Neural progenitor cell (in vitro differentiated cells): ENCODE measurements around the gene CYB5R3. TPM values are rescaled to one million over a fixed set of nuclear protein-coding genes. Genes with fewer than 3 reads are reported as not detected.

Experiments
- DNase-seq: peaks from one replicate; pipeline ENCODE4 v3.0.0-alpha.2; 2016; ENCODE audit warnings: low spot score
- H2AFZ ChIP-seq: fragments of 200-600 bp; sonication (generic); replicated peaks from 2 replicates; pipeline ENCODE4 v1.6.1; 2016; ENCODE audit warnings: antibody characterized with exemption
- H3F3A ChIP-seq: fragments of 200-600 bp; sonication (generic); 2 replicates; pipeline ENCODE4 v1.6.1; 2016; ENCODE audit warnings: antibody characterized with exemption, low read depth
- H3K27ac ChIP-seq: fragments of 200-600 bp; sonication (generic); 2 replicates; pipeline ENCODE4 v1.5.1; 2016; ENCODE audit warnings: mild to moderate bottlenecking
- H3K27me3 ChIP-seq: fragments of 200-600 bp; sonication (generic); 2 replicates; pipeline ENCODE4 v1.6.1; 2016; ENCODE audit warnings: mild to moderate bottlenecking, moderate library complexity
- H3K36me3 ChIP-seq: fragments of 200-600 bp; sonication (generic); 2 replicates; pipeline ENCODE4 v1.5.1; 2016
- H3K4me1 ChIP-seq: fragments of 200-600 bp; sonication (generic); 2 replicates; pipeline ENCODE4 v1.6.1; 2016; ENCODE audit warnings: mixed run types
- H3K4me2 ChIP-seq: fragments of 200-600 bp; sonication (generic); 2 replicates; pipeline ENCODE4 v1.6.1; 2016
- H3K4me3 ChIP-seq: fragments of 200-600 bp; sonication (generic); 2 replicates; pipeline ENCODE4 v1.5.1; 2016
- H3K79me2 ChIP-seq: fragments of 200-600 bp; sonication (generic); 2 replicates; pipeline ENCODE4 v1.6.1; 2016; ENCODE audit warnings: low read depth
- H3K9ac ChIP-seq: fragments of 200-600 bp; sonication (generic); 2 replicates; pipeline ENCODE4 v1.6.1; 2016
- H3K9me3 ChIP-seq: fragments of 200-600 bp; sonication (generic); 2 replicates; pipeline ENCODE4 v1.5.1; 2016; ENCODE audit warnings: low read depth
- H4K20me1 ChIP-seq: fragments of 200-600 bp; sonication (generic); 2 replicates; pipeline ENCODE4 v1.6.1; 2016; ENCODE audit warnings: low read depth
- H3K27ac Mint-ChIP-seq: 3 replicates; pipeline ENCODE4 v1.8.0; 2021; ENCODE audit warnings: mixed read lengths
- H3K27me3 Mint-ChIP-seq: 2 replicates; pipeline ENCODE4 v1.8.0; 2022; ENCODE audit warnings: low read depth, mild to moderate bottlenecking, inconsistent platforms, moderate library complexity, mixed read lengths; ENCODE audit not compliant: insufficient read depth
- H3K36me3 Mint-ChIP-seq: 3 replicates; pipeline ENCODE4 v1.8.0; 2021; ENCODE audit warnings: mixed read lengths
- H3K4me1 Mint-ChIP-seq: 3 replicates; pipeline ENCODE4 v1.8.0; 2021; ENCODE audit warnings: mixed read lengths
- H3K4me3 Mint-ChIP-seq: 3 replicates; pipeline ENCODE4 v1.8.0; 2021; ENCODE audit warnings: mild to moderate bottlenecking, moderate library complexity, mixed read lengths
- H3K9me3 Mint-ChIP-seq: 3 replicates; pipeline ENCODE4 v1.8.0; 2020; ENCODE audit warnings: mixed read lengths
- EZH2 ChIP-seq: fragments of 200-600 bp; sonication (generic); IDR thresholded peaks from 2 replicates; pipeline ENCODE4 v1.6.1; 2017; ENCODE audit warnings: antibody characterized with exemption, mild to moderate bottlenecking, moderate library complexity
- EZH2phosphoT487 ChIP-seq: fragments of 200-600 bp; sonication (generic); IDR thresholded peaks from 2 replicates; pipeline ENCODE4 v1.6.1; 2017; ENCODE audit warnings: antibody characterized with exemption
- total RNA-seq: library from RNA; depleted of rRNA; stranded (reverse); fragments of >200 nt; gene quantifications from 2 replicates; pipeline ENCODE4 v1.2.3, GENCODE V29; 2015; ENCODE audit warnings: low replicate concordance
- TF ChIP-seq, protein P1 (sequence below): fragments of 200-600 bp; sonication (generic); IDR thresholded peaks from 2 replicates; pipeline ENCODE4 v1.5.1; 2017; ENCODE audit warnings: antibody characterized with exemption, mild to moderate bottlenecking

CYB5R3 gene
- total RNA-seq, 1 donor from 2014 or later: 21.6 TPM

DNA sequence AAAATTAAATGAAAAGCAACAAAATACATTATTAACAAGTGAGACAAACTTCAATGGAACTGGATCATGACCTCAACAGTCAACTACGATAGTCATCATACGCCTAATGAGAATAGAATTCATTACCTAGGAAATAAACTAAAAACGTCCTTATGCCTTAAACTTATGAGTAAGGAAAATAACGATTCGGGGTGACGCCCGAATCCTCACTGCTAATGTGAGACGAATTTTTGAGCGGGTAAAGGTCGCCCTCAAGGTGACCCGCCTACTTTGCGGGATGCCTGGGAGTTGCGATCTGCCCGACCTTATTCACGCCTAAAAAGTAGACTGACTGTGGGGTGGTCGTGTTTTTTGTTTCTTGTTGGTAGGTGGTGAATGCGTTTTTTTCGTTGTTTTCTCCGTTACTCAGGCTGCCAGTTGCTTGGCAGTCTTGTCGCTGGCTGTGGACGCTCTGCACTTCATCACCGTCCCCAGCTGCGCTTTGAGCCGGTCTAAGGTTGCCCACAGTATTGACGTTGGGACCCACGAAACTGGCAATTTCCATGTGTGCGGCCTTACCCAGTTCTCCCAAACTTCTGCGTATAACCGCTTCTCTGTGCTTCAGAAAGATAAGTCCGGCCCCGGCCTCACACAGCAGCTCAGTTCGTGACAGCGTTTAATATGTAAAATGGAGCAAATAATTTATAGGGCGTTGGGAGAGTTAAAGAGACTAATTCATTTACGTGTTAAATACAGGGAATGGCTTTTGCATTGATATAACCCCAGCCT is 33.9 kb downstream of the CYB5R3 start:
- TF ChIP-seq, protein P1, sequence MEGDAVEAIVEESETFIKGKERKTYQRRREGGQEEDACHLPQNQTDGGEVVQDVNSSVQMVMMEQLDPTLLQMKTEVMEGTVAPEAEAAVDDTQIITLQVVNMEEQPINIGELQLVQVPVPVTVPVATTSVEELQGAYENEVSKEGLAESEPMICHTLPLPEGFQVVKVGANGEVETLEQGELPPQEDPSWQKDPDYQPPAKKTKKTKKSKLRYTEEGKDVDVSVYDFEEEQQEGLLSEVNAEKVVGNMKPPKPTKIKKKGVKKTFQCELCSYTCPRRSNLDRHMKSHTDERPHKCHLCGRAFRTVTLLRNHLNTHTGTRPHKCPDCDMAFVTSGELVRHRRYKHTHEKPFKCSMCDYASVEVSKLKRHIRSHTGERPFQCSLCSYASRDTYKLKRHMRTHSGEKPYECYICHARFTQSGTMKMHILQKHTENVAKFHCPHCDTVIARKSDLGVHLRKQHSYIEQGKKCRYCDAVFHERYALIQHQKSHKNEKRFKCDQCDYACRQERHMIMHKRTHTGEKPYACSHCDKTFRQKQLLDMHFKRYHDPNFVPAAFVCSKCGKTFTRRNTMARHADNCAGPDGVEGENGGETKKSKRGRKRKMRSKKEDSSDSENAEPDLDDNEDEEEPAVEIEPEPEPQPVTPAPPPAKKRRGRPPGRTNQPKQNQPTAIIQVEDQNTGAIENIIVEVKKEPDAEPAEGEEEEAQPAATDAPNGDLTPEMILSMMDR: no peak
- TF ChIP-seq EZH2phosphoT487 (no peak), EZH2 (no peak)
- Histone ChIP-seq H3K79me2 (peaks cover 41% of the 10 kb centered on the region), H3K9ac (peak overlapping the region; percentile 97), H3K4me2 (peak overlapping the region; percentile 83), H3K36me3 (no peaks in the 10 kb centered on the region), H3K4me3 (peak overlapping the region; percentile 96), H3K4me1 (peaks cover 13% of the 10 kb centered on the region), H2AFZ (no peak overlapping the region), H3K27ac (peak overlapping the region; percentile 99), H3K27me3 (no peaks in the 10 kb centered on the region), H4K20me1 (peaks cover 38% of the 10 kb centered on the region), H3K9me3 (no peaks in the 10 kb centered on the region), H3F3A (peaks cover 44% of the 10 kb centered on the region)
- H3K27me3 Mint-ChIP-seq: peaks cover 9% of the 10 kb centered on the region
- peak; percentile 91 for DNase-seq
- peaks cover 56% of the 10 kb centered on the region for H3K4me1 Mint-ChIP-seq
- H3K27ac Mint-ChIP-seq: peak overlapping the region; percentile 100
- no peaks in the 10 kb centered on the region for H3K9me3 Mint-ChIP-seq
- H3K4me3 Mint-ChIP-seq: peak overlapping the region; percentile 94
- peaks cover 18% of the 10 kb centered on the region for H3K36me3 Mint-ChIP-seq

DNA sequence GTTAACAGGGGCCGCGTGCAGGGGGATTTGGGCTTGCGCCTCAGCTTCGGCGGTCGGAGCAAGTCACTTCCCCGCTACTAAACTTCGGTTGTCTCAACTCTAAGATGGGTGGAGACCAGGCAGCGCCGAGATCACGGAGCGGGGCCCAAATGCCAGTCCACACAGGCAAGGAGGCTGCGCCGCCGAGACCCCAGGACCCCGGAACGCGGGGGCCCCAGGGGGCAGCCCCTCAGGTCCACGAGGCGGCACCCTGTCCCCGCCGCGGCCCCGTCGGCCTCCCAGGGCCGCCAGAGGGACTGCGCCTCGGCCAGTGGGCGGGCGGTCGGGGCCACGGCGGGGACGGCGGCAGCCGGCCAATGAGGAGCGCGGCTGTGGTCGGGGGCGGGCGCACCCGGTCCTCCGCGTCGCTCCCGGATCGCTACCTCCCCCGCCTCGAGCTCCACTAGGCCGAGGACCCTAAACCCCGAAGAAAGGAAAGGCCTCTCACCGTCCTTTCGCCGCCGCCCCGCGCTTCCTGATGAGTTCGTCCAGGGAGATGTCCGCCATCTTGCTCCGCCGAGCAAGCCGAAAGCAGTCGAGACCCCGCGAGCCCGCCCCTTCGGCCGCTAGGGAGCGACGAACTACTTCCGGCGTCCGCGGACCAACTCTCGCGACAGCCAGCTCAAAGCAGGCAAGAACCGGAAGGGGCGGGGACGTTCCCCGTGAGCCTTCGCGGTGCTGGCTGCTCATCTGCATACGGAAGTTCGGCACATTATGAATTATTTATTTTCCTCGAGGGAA is 34.7 kb downstream of the CYB5R3 start, which contains the start of gene POLDIP3:
Gene POLDIP3 (minus strand): TSS at position 572 of the 780 bp plus-strand sequence. CDS start 26 bp downstream, at position 546.
- no peaks in the 10 kb centered on the region for H3K36me3 ChIP-seq
- H3K4me3 ChIP-seq: peak within 1 kb of the TSS; percentile 96
- peaks cover 49% of the 10 kb centered on the region for H3K79me2 ChIP-seq
- H3K4me1 ChIP-seq: peaks cover 14% of the 10 kb centered on the region
- Mint-ChIP-seq H3K27ac (peak within 1 kb of the TSS; percentile 100), H3K4me1 (peaks cover 61% of the 10 kb centered on the region), H3K4me3 (peak within 1 kb of the TSS; percentile 100), H3K9me3 (no peaks in the 10 kb centered on the region), H3K27me3 (peaks cover 7% of the 10 kb centered on the region), H3K36me3 (peaks cover 20% of the 10 kb centered on the region)
- peak within 1 kb of the TSS; percentile 99 for H3K27ac ChIP-seq
- peak within 1 kb of the TSS; percentile 60 for H2AFZ ChIP-seq
- no peaks in the 10 kb centered on the region for H3K9me3 ChIP-seq
- peaks cover 52% of the 10 kb centered on the region for H3F3A ChIP-seq
- peak; percentile 99 for DNase-seq
- peak within 1 kb of the TSS; percentile 97 for H3K9ac ChIP-seq
- peaks cover 46% of the 10 kb centered on the region for H4K20me1 ChIP-seq
- TF ChIP-seq EZH2 (peak; percentile 16), EZH2phosphoT487 (no peak)
- TF ChIP-seq, protein P1: peak; percentile 37
- no peaks in the 10 kb centered on the region for H3K27me3 ChIP-seq
- peak within 1 kb of the TSS; percentile 83 for H3K4me2 ChIP-seq

DNA sequence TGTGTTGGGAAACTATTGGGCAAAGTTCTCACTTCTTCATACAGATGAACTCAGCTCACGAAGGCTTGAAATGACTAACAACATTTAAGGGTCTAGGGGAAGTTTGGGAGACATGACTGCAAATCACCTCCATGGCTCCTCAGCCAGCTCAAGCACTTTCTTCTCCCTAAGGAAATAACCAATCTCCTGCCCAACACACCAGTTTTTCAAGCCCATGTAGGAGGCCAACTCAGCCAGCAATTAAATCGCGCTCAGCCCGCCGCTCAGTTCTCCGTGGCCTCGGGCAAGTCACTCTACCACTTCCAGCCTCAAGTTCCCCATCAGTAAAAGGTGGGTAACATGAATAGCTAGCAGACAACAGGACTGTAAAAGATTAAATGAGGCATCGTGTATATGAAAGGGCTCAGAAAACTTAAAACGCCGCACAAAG is 35.3 kb downstream of the CYB5R3 start:
- peaks cover 55% of the 10 kb centered on the region for H3K79me2 ChIP-seq

More for the DNA sequence above, 35.3 kb downstream of the CYB5R3 start:
- Mint-ChIP-seq H3K36me3 (peaks cover 20% of the 10 kb centered on the region), H3K4me3 (peak overlapping the region; percentile 100), H3K4me1 (peaks cover 68% of the 10 kb centered on the region), H3K9me3 (no peaks in the 10 kb centered on the region), H3K27me3 (peaks cover 7% of the 10 kb centered on the region), H3K27ac (peak overlapping the region; percentile 99)
- Histone ChIP-seq H3K27ac (peak overlapping the region; percentile 99), H3K4me1 (peaks cover 21% of the 10 kb centered on the region), H4K20me1 (peaks cover 52% of the 10 kb centered on the region), H3K9ac (peak overlapping the region; percentile 97), H3K9me3 (no peaks in the 10 kb centered on the region), H3K4me2 (peak overlapping the region; percentile 83), H3F3A (peaks cover 58% of the 10 kb centered on the region), H3K4me3 (peak overlapping the region; percentile 96), H3K27me3 (no peaks in the 10 kb centered on the region), H2AFZ (no peak overlapping the region), H3K36me3 (no peaks in the 10 kb centered on the region)
- no peak for DNase-seq
- TF ChIP-seq EZH2: no peak
- TF ChIP-seq EZH2phosphoT487: no peak
- TF ChIP-seq, protein P1: no peak
